Spleen (tissue), 7 donors: ENCODE results near the gene EPAS1.

Experiments used
- CTCF ChIP-seq, 11 experiments: fragments of 200-600 bp in 7 of 11; fragments of 450-650 bp in 4 of 11; sonication (generic) in 4 of 11; IDR thresholded peaks in 8 of 11; conservative IDR thresholded peaks in 3 of 11; 1 replicate in 7 of 11; 2 replicates in 4 of 11; pipeline versions ENCODE4 v1.4.0 to v1.8.0; 2016 to 2021; ENCODE audit warnings: antibody characterized with exemption in 11 of 11, inconsistent platforms in 4 of 11, mild to moderate bottlenecking in 1 of 11
- POLR2A ChIP-seq, 3 donors: fragments of 450-650 bp; IDR thresholded peaks; one replicate each; pipeline ENCODE4 v1.5.1; 2017; ENCODE audit warnings: antibody characterized with exemption in 3 of 3, mild to moderate bottlenecking in 1 of 3
- donor health status: DM: no; HTN: no; CAD: no; lungs with moderate emphysema.
- donor health status: DM: no; HTN: no; CAD: no.
- donor health status: DM: no; HTN: no; CAD: no.

- TF ChIP-seq CTCF (IDR thresholded peaks at IDR 0.05 in 8 of 11, conservative IDR thresholded peaks at IDR 0.05 in 3 of 11): no peak
- no peak for TF ChIP-seq POLR2A (IDR thresholded peaks at IDR 0.05)
Observed at GRCh38 chr2:46302005-46302695, 4.9 kb downstream of the EPAS1 start.
